Neural progenitor cell (in vitro differentiated cells): ENCODE measurements around the gene GDF15.

ENCODE experiments used
- EZH2phosphoT487 ChIP-seq: fragments of 200-600 bp; sonication (generic); IDR thresholded peaks from 2 replicates; pipeline ENCODE4 v1.6.1; 2017; ENCODE audit warnings: antibody characterized with exemption
- TF ChIP-seq, protein P1 (sequence below): fragments of 200-600 bp; sonication (generic); IDR thresholded peaks from 2 replicates; pipeline ENCODE4 v1.5.1; 2017; ENCODE audit warnings: antibody characterized with exemption, mild to moderate bottlenecking

GRCh38 chr19:18339723-18340122 lies 46.2 kb upstream of the GDF15 start:
- TF ChIP-seq, protein P1, sequence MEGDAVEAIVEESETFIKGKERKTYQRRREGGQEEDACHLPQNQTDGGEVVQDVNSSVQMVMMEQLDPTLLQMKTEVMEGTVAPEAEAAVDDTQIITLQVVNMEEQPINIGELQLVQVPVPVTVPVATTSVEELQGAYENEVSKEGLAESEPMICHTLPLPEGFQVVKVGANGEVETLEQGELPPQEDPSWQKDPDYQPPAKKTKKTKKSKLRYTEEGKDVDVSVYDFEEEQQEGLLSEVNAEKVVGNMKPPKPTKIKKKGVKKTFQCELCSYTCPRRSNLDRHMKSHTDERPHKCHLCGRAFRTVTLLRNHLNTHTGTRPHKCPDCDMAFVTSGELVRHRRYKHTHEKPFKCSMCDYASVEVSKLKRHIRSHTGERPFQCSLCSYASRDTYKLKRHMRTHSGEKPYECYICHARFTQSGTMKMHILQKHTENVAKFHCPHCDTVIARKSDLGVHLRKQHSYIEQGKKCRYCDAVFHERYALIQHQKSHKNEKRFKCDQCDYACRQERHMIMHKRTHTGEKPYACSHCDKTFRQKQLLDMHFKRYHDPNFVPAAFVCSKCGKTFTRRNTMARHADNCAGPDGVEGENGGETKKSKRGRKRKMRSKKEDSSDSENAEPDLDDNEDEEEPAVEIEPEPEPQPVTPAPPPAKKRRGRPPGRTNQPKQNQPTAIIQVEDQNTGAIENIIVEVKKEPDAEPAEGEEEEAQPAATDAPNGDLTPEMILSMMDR, result peak; percentile 23
- no peak for TF ChIP-seq EZH2phosphoT487
